ENCODE results near the gene RCAN3. TPM values are rescaled to one million over a fixed set of nuclear protein-coding genes. Genes with fewer than 3 reads are reported as not detected.
"Not testable (repeated sequence)": the region's sequence is repeated elsewhere in the genome, so short reads cannot be mapped to it uniquely, and the experiment has no call there.

RCAN3 gene
- total RNA-seq, 4 donors from 2014 or later = 2.6 to 22.1 (median 7.3) TPM

DNA sequence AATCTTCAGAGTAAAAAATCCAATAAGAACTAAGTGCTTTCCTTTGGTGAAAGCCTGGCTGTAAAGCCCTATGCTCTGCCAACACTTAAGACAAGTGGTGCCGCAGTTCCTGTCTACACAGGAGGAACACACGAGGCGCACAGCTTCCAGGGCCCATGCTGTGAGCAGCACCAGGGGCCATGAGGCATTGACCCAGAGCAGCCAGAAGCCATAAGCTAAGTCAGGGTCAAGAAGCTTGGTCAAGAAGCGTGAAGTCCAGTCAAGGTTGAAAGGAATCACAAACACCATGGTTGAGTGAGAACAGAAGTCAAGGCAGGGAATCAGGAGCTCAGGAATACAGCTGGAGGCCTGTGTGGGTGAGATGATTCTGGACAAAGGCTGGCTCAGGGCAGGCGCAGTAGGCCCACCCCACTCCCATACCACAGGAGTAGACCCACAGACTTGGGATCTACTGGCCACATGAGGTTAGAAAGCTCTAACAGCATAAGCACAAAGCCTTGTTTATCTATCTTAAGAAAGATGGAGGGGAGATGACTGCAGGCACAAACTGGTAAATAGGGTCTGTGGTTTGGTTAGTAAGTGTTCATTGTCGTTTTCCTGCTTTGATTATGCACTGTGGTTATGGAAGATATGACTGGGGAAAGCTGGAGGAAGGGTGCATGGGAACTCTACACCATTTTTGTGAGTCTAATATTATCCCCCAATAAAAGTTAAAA is 42.9 kb upstream of the RCAN3 start:
- Histone ChIP-seq H3K9me3 (no peaks in the 10 kb centered on the region), H3K4me1 (no peaks in the 10 kb centered on the region), H3K27me3 (no peaks in the 10 kb centered on the region), H3K36me3 (no peaks in the 10 kb centered on the region), H3K27ac (no peak overlapping the region), H3K4me3 (no peak overlapping the region)
- TF ChIP-seq, protein P1, sequence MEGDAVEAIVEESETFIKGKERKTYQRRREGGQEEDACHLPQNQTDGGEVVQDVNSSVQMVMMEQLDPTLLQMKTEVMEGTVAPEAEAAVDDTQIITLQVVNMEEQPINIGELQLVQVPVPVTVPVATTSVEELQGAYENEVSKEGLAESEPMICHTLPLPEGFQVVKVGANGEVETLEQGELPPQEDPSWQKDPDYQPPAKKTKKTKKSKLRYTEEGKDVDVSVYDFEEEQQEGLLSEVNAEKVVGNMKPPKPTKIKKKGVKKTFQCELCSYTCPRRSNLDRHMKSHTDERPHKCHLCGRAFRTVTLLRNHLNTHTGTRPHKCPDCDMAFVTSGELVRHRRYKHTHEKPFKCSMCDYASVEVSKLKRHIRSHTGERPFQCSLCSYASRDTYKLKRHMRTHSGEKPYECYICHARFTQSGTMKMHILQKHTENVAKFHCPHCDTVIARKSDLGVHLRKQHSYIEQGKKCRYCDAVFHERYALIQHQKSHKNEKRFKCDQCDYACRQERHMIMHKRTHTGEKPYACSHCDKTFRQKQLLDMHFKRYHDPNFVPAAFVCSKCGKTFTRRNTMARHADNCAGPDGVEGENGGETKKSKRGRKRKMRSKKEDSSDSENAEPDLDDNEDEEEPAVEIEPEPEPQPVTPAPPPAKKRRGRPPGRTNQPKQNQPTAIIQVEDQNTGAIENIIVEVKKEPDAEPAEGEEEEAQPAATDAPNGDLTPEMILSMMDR (IDR thresholded peaks at IDR 0.05) = no peak
- no peak for TF ChIP-seq POLR2A (IDR thresholded peaks at IDR 0.05)
- DNase-seq = no peak
- intact Hi-C loops (cut with DNase I; ENCODE audit: low total_unique reads) = no loop called here

- not testable (repeated sequence) for H3K4me1 ChIP-seq
These were observed 40.5 kb upstream of the RCAN3 start for GRCh38 chr1:24462128-24462527.

GRCh38 chr1:24463776-24464735 is 38.6 kb upstream of the RCAN3 start:
- TF ChIP-seq POLR2A (IDR thresholded peaks at IDR 0.05) = no peak
- TF ChIP-seq, protein P1 (IDR thresholded peaks at IDR 0.05) = no peak
- intact Hi-C loops (cut with DNase I; ENCODE audit: low total_unique reads) = no loop called here
- Histone ChIP-seq H3K36me3 (no peaks in the 10 kb centered on the region), H3K4me3 (no peak overlapping the region), H3K27ac (no peak overlapping the region), H3K4me1 (no peaks in the 10 kb centered on the region), H3K27me3 (no peaks in the 10 kb centered on the region), H3K9me3 (no peaks in the 10 kb centered on the region)
- DNase-seq = no peak

More at GRCh38 chr1:24462128-24462527, 40.5 kb upstream of the RCAN3 start:
- intact Hi-C loops (cut with DNase I; ENCODE audit: low total_unique reads); H3K4me3 ChIP-seq; H3K36me3 ChIP-seq; H3K9me3 ChIP-seq; H3K27ac ChIP-seq; H3K27me3 ChIP-seq; DNase-seq: not testable (repeated sequence)

GRCh38 chr1:24465099-24465498 is 37.5 kb upstream of the RCAN3 start:
- Histone ChIP-seq H3K9me3 (no peaks in the 10 kb centered on the region), H3K27me3 (no peaks in the 10 kb centered on the region), H3K4me1 (no peaks in the 10 kb centered on the region), H3K36me3 (no peaks in the 10 kb centered on the region), H3K27ac (no peak overlapping the region), H3K4me3 (no peak overlapping the region)
- no peak for DNase-seq
- no peak for TF ChIP-seq POLR2A (IDR thresholded peaks at IDR 0.05)
- TF ChIP-seq, protein P1 (IDR thresholded peaks at IDR 0.05) = no peak
- intact Hi-C loops (cut with DNase I; ENCODE audit: low total_unique reads) = no loop called here

GRCh38 chr1:24465638-24466037 is 37.0 kb upstream of the RCAN3 start:
- no peak for TF ChIP-seq POLR2A (IDR thresholded peaks at IDR 0.05)
- TF ChIP-seq, protein P1 (IDR thresholded peaks at IDR 0.05) = no peak
- Histone ChIP-seq H3K4me1 (no peaks in the 10 kb centered on the region), H3K36me3 (no peaks in the 10 kb centered on the region), H3K4me3 (no peak overlapping the region), H3K27me3 (no peaks in the 10 kb centered on the region), H3K9me3 (no peaks in the 10 kb centered on the region), H3K27ac (no peak overlapping the region)
- DNase-seq = no peak
- intact Hi-C loops (cut with DNase I; ENCODE audit: low total_unique reads) = no loop called here

All from uterus (tissue), 4 donors.